Measurements from ENCODE around the gene IFIT3.

GRCh38 chr10:89364531-89364930 is 36.7 kb downstream of the IFIT3 start:
- TF ChIP-seq CTCF (IDR thresholded peaks at IDR 0.05), result no peak
- TF ChIP-seq EZH2 (IDR thresholded peaks at IDR 0.05; ENCODE audit: borderline replicate concordance, insufficient read depth, low read depth, low read length, poor library complexity, severe bottlenecking), result no peak
